Renal pelvis (tissue), 12 donors: Measurements from ENCODE around the gene DAZ1. TPM values are rescaled to one million over a fixed set of nuclear protein-coding genes. Genes with fewer than 3 reads are reported as not detected.
"Not testable (repeated sequence)": the region's sequence is repeated elsewhere in the genome, so short reads cannot be mapped to it uniquely, and the experiment has no call there.

Source experiments
- DNase-seq: peaks from one replicate; pipeline ENCODE4 v3.0.0-alpha.2; 2013
- long read RNA-seq, 16 experiments: transcript quantifications; one replicate each; lab custom pipeline, GENCODE V29; 2026
- polyA plus RNA-seq, 3 donors: library from polyadenylated mRNA; unstranded; fragments of 120-200 nt; gene quantifications; one replicate each; pipeline ENCODE4 v1.2.1, GENCODE V29; 2013; ENCODE audit not compliant: insufficient read length in 3 of 3

The DAZ1 gene
- not detected for polyA plus RNA-seq
- long read RNA-seq, donor 1, result 0 reads
- long read RNA-seq, donor 2, result 0 reads
- long read RNA-seq, donor 3, result 0 reads
- long read RNA-seq, donor 4, result 0 reads
- long read RNA-seq, donor 5, result 0 reads
- long read RNA-seq, donor 6, result 0 reads
- long read RNA-seq, donor 7, result 0 reads
- long read RNA-seq, donor 8, result 0 reads
- long read RNA-seq, donor 9, result 0 reads
- long read RNA-seq, donor 10, result 0 reads
- long read RNA-seq, donor 11, result 0 reads
- long read RNA-seq, donor 12, result 0 reads
- long read RNA-seq, donor 13, result 0 reads
- long read RNA-seq, donor 14, result 0 reads
- long read RNA-seq, donor 15, result 0 reads
- long read RNA-seq, donor 16, result 0 reads

- DNase-seq, result not testable (repeated sequence)
These were observed at the start of gene DAZ1 for GRCh38 chrY:23198908-23199307. Gene DAZ1 (minus strand): TSS chrY:23199008. CDS start chrY:23198800, 208 bp downstream.

GRCh38 chrY:23219233-23219632 is 20.4 kb upstream of the DAZ1 start, which contains the start of gene DAZ2:
Gene DAZ2 (plus strand): TSS chrY:23219533. CDS start chrY:23219741, 208 bp downstream.
- not testable (repeated sequence) for DNase-seq

GRCh38 chrY:23210681-23211080 is 11.9 kb upstream of the DAZ1 start:
- DNase-seq, result not testable (repeated sequence)

- DNase-seq, result not testable (repeated sequence)
These were observed 11.1 kb upstream of the DAZ1 start for GRCh38 chrY:23209802-23210495.

- DNase-seq, result not testable (repeated sequence)
These were observed 8.6 kb upstream of the DAZ1 start for GRCh38 chrY:23207455-23207854.

Other genes with a start within 250 kb of the DAZ1 start
- gene BPY2, start 214.7 kb downstream of the DAZ1 start, polyA plus RNA-seq, result under 1 TPM in 1 of 3 donors, not detected in 2; 0.14 TPM
- gene DAZ2, start 20.5 kb upstream of the DAZ1 start, polyA plus RNA-seq, result not detected